GM12891 (cell line): ENCODE data around the gene HOXA3.

Experiments
- POLR2A ChIP-seq: IDR thresholded peaks from 2 replicates; pipeline ENCODE4 v1.6.1; 2011; ENCODE audit warnings: low read depth, low read length, control low read depth
- POLR2AphosphoS5 ChIP-seq: IDR thresholded peaks from 2 replicates; pipeline ENCODE4 v1.6.1; 2011; ENCODE audit warnings: low read depth, low read length, control low read depth
- TAF1 ChIP-seq: IDR thresholded peaks from 2 replicates; pipeline ENCODE4 v1.6.1; 2011; ENCODE audit warnings: low read depth, low read length, control low read depth

DNA sequence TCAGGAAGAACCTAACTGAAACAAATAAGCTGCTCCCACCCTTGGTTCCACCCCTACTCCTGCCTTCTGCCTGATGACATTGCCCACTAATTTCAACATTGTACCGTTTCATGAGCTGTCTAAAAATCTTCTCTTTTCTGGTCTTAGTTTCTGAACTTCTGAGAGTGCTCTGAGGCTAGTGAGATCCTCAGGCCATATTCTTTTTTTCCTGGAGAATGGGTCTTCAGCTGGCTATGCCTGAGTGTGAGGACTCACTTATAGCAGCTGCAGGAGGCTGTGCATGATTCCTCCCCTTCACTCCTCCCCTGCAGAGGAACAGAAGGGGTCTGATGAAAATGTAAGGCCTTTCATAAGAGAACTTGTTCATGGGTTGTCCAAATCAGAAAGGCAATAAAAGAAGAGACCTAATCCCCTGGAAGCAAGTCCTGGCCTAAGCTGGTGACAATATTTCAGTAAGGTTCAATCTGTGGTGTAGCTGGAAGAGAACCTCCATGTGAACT is 32.9 kb downstream of the HOXA3 start:
- no peak for TF ChIP-seq POLR2A
- TF ChIP-seq TAF1, result no peak
- TF ChIP-seq POLR2AphosphoS5, result no peak
